ENCODE data around the gene PDIA6.

DNA sequence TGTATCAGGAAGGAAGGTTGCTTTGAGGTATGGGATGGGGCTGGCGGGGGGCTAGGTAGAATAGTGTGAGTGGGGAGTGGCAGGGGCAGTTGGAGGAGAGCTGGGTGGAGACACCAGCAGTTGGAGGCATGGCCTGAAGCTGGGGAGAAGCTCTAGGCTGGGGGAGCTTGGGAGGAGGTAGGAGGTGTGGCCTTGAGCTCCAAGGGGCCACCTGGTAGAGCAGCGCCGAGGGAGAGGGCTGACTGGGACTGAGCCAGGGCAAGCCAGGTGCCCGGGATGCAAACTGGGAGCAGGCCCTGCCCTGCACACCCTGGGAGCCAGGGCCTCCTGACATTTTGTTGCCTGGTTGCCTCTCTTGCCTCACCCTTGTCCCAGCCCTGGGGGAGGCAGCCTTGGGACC, 33.1 kb upstream of the PDIA6 start:
- no peak for TF ChIP-seq FOXM1 (IDR thresholded peaks at IDR 0.05; ENCODE audit: borderline replicate concordance, low read depth)
- TF ChIP-seq, protein P1, sequence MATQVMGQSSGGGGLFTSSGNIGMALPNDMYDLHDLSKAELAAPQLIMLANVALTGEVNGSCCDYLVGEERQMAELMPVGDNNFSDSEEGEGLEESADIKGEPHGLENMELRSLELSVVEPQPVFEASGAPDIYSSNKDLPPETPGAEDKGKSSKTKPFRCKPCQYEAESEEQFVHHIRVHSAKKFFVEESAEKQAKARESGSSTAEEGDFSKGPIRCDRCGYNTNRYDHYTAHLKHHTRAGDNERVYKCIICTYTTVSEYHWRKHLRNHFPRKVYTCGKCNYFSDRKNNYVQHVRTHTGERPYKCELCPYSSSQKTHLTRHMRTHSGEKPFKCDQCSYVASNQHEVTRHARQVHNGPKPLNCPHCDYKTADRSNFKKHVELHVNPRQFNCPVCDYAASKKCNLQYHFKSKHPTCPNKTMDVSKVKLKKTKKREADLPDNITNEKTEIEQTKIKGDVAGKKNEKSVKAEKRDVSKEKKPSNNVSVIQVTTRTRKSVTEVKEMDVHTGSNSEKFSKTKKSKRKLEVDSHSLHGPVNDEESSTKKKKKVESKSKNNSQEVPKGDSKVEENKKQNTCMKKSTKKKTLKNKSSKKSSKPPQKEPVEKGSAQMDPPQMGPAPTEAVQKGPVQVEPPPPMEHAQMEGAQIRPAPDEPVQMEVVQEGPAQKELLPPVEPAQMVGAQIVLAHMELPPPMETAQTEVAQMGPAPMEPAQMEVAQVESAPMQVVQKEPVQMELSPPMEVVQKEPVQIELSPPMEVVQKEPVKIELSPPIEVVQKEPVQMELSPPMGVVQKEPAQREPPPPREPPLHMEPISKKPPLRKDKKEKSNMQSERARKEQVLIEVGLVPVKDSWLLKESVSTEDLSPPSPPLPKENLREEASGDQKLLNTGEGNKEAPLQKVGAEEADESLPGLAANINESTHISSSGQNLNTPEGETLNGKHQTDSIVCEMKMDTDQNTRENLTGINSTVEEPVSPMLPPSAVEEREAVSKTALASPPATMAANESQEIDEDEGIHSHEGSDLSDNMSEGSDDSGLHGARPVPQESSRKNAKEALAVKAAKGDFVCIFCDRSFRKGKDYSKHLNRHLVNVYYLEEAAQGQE (IDR thresholded peaks at IDR 0.05; ENCODE audit: low read depth) = no peak
- no peak for TF ChIP-seq TEAD4 (IDR thresholded peaks at IDR 0.05)
- TF ChIP-seq YY1 (IDR thresholded peaks at IDR 0.05; ENCODE audit: low read depth) = no peak

Measured in Ishikawa (cell line).